Measurements from ENCODE around the gene SOHLH1. TPM values are rescaled to one million over a fixed set of nuclear protein-coding genes. Genes with fewer than 3 reads are reported as not detected.

The SOHLH1 gene
- total RNA-seq, 1 experiment from 2014 or later, result not detected

DNA sequence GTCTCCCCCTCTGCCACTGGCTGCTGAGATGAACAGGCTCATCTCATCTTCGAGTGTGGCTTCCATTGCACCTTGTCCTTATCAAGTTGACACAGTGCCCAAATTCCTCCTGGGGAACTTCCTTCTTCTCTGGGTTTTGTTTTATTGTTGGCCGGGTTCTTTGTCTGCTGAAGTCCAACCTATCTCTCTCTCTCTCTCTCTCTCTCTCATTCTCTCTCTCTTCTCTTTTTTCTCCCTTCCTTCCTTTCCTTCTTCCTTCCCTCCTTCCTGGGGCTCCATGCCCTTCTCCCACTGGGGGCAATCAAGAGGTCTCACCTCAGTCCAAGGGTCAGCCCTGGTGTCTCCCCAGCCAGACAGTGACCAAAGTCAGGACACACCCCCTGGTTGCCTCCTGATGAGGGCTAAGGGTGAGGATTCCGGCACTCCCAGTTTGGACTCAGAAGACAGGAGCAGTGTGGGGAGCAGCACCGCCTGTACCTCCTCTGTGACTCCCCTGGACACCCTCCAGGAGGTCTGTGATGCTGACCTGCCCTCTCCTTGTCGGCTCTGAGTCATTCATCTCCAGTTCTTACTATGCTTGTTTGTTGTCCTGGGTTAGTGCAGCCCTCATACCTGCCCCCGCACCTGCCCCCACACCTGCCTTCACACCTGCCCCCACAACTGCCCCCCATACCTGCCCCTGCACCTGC, 33.4 kb upstream of the SOHLH1 start:
- intact Hi-C loops (cut with micrococcal nuclease), result no loop called here
- H3K27ac Mint-ChIP-seq (ENCODE audit: low read depth, unreplicated experiment), result no peak overlapping the region
- H3K27me3 Mint-ChIP-seq (ENCODE audit: insufficient read depth, unreplicated experiment), result peaks cover 42% of the 10 kb centered on the region
- H3K9me3 Mint-ChIP-seq (ENCODE audit: unreplicated experiment), result peaks cover 9% of the 10 kb centered on the region
- H3K36me3 Mint-ChIP-seq (ENCODE audit: insufficient read depth, unreplicated experiment), result no peaks in the 10 kb centered on the region
- ChIA-PET CTCF (no interaction called here), POLR2A (no interaction called here)
- no peaks in the 10 kb centered on the region for H3K4me1 Mint-ChIP-seq (ENCODE audit: insufficient read depth, unreplicated experiment)
- DNase-seq (ENCODE audit: unreplicated experiment), result no peak
- no TSS peak for BruUV-seq (replicated peaks)
- no peak overlapping the region for H3K4me3 Mint-ChIP-seq (ENCODE audit: unreplicated experiment)
- TF ChIP-seq CTCF (IDR thresholded peaks at IDR 0.05; ENCODE audit: unreplicated experiment), result no peak

DNA sequence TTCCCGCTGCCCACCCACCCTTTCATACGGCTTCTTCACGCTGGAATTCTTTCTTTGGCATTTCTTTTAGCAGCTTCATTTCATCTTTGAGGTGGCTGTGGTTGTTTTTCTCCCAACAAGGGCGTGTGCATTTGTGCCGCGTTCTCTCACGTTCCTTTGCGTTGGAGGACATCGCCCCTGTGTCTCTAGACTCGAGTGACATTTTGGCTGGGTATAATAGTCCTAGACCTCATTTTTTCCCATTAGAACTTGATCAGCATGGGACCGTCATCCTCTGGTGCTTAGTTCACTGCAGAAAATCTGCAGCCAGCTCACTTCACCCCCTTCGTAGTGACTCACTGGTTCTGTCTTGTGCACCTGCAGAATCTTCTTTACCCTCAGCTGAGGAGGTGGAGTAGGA, 32.2 kb upstream of the SOHLH1 start:
- no peak for TF ChIP-seq CTCF (IDR thresholded peaks at IDR 0.05; ENCODE audit: unreplicated experiment)
- H3K36me3 Mint-ChIP-seq (ENCODE audit: insufficient read depth, unreplicated experiment), result no peaks in the 10 kb centered on the region
- H3K27ac Mint-ChIP-seq (ENCODE audit: low read depth, unreplicated experiment), result no peak overlapping the region
- intact Hi-C loops (cut with micrococcal nuclease), result no loop called here
- H3K4me3 Mint-ChIP-seq (ENCODE audit: unreplicated experiment), result no peak overlapping the region
- no peaks in the 10 kb centered on the region for H3K4me1 Mint-ChIP-seq (ENCODE audit: insufficient read depth, unreplicated experiment)
- H3K27me3 Mint-ChIP-seq (ENCODE audit: insufficient read depth, unreplicated experiment), result peaks cover 55% of the 10 kb centered on the region
- ChIA-PET POLR2A (no interaction called here), CTCF (no interaction called here)
- no peak for DNase-seq (ENCODE audit: unreplicated experiment)
- BruUV-seq (replicated peaks), result no TSS peak
- peaks cover 9% of the 10 kb centered on the region for H3K9me3 Mint-ChIP-seq (ENCODE audit: unreplicated experiment)

- H3K27ac Mint-ChIP-seq (ENCODE audit: low read depth, unreplicated experiment), result no peak overlapping the region
- no peak for DNase-seq (ENCODE audit: unreplicated experiment)
- ChIA-PET POLR2A (no interaction called here), CTCF (interaction anchor here (0.6 kb wide), 1 partner anchor 100 kb away, joined by 3 read pairs; no protein-coding TSS in a partner anchor)
- H3K36me3 Mint-ChIP-seq (ENCODE audit: insufficient read depth, unreplicated experiment), result no peaks in the 10 kb centered on the region
- H3K4me1 Mint-ChIP-seq (ENCODE audit: insufficient read depth, unreplicated experiment), result no peaks in the 10 kb centered on the region
- no TSS peak for BruUV-seq (replicated peaks)
- no peak for TF ChIP-seq CTCF (IDR thresholded peaks at IDR 0.05; ENCODE audit: unreplicated experiment)
- H3K27me3 Mint-ChIP-seq (ENCODE audit: insufficient read depth, unreplicated experiment), result peaks cover 55% of the 10 kb centered on the region
- H3K4me3 Mint-ChIP-seq (ENCODE audit: unreplicated experiment), result no peak overlapping the region
- peaks cover 9% of the 10 kb centered on the region for H3K9me3 Mint-ChIP-seq (ENCODE audit: unreplicated experiment)
- intact Hi-C loops (cut with micrococcal nuclease), result no loop called here
These were observed 30.2 kb upstream of the SOHLH1 start for GRCh38 chr9:135729480-135729879.

DNA sequence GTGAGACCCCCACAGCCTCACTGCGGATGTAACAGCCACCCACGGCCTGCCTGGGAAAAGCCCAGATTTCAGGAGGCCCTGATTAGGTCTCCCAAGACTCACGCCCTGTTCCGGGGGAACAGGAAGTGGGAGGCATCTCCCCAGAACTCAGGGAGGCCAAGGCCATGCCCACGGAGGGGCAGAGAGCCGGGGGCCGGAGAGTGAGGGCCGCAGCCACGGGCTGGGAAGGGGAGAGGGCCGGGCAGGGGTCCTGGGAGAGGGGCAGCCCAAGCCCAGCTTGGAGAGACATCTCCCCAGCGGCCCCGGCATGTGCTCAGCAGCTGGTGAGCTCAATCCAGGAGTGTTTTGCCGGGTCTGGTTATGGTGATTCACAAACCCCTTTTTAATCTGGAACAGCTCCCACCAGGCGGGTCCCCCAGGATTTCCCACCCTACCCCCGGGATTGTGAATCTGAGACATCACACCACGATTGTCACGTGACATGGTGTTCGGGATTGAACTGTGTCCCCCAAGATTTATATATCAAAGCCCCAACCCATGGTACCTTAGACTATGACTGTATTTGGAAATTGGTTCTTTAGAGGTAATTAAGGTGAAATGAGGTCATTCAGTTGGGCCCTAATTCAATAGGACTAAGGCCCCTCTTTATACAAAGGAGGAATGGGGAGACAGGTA, 29.3 kb upstream of the SOHLH1 start:
- H3K27me3 Mint-ChIP-seq (ENCODE audit: insufficient read depth, unreplicated experiment), result peaks cover 46% of the 10 kb centered on the region

More for the DNA sequence above, 29.3 kb upstream of the SOHLH1 start:
- intact Hi-C loops (cut with micrococcal nuclease), result no loop called here
- BruUV-seq (replicated peaks), result no TSS peak
- no peak for DNase-seq (ENCODE audit: unreplicated experiment)
- ChIA-PET CTCF (interaction anchor here (0.5 kb wide), 1 partner anchor 67 kb away, joined by 5 read pairs; no protein-coding TSS in a partner anchor), POLR2A (no interaction called here)
- no peak overlapping the region for H3K4me3 Mint-ChIP-seq (ENCODE audit: unreplicated experiment)
- H3K36me3 Mint-ChIP-seq (ENCODE audit: insufficient read depth, unreplicated experiment), result no peaks in the 10 kb centered on the region
- no peak for TF ChIP-seq CTCF (IDR thresholded peaks at IDR 0.05; ENCODE audit: unreplicated experiment)
- H3K9me3 Mint-ChIP-seq (ENCODE audit: unreplicated experiment), result peaks cover 9% of the 10 kb centered on the region
- H3K4me1 Mint-ChIP-seq (ENCODE audit: insufficient read depth, unreplicated experiment), result no peaks in the 10 kb centered on the region
- no peak overlapping the region for H3K27ac Mint-ChIP-seq (ENCODE audit: low read depth, unreplicated experiment)
